SK-N-SH treated with all-trans-retinoic acid at 6 μM for 48 hours (cell line): ENCODE data around the gene LINC00237.

Source experiments
- ATAC-seq: fragments of 200-7000 bp; cut with Tn5 transposase; 3 replicates; pipeline ENCODE4 v1.9.1; 2020; ENCODE audit warnings: mild to moderate bottlenecking, moderate library complexity
- ARNTL ChIP-seq: fragments of 450-650 bp; formaldehyde crosslinking; IDR thresholded peaks from 2 replicates; pipeline ENCODE4 v1.5.0; 2020; ENCODE audit warnings: low read depth, mild to moderate bottlenecking, moderate library complexity, borderline replicate concordance
- BACH2 ChIP-seq: fragments of 250-450 bp; sonication (Bioruptor Pico); IDR thresholded peaks from 2 replicates; pipeline ENCODE4 v1.9.0; 2021; ENCODE audit warnings: mild to moderate bottlenecking, borderline replicate concordance
- CSDC2 ChIP-seq: fragments of 250-450 bp; sonication (Bioruptor Pico); IDR thresholded peaks from 2 replicates; pipeline ENCODE4 v1.5.0; 2020; ENCODE audit warnings: mild to moderate bottlenecking, moderate library complexity
- CSRNP3 ChIP-seq: fragments of 250-450 bp; sonication (Bioruptor Pico); IDR thresholded peaks from 2 replicates; pipeline ENCODE4 v1.5.1; 2021; ENCODE audit warnings: mild to moderate bottlenecking, moderate library complexity
- ESRRG ChIP-seq: fragments of 250-450 bp; sonication (Bioruptor Pico); IDR thresholded peaks from 2 replicates; pipeline ENCODE4 v1.6.1; 2021; ENCODE audit warnings: mild to moderate bottlenecking
- GLIS3 ChIP-seq: fragments of 250-450 bp; sonication (Bioruptor Pico); IDR thresholded peaks from 2 replicates; pipeline ENCODE4 v1.5.0; 2020; ENCODE audit warnings: mild to moderate bottlenecking, moderate library complexity
- ISL1 ChIP-seq: fragments of 250-450 bp; sonication (Bioruptor Pico); IDR thresholded peaks from 2 replicates; pipeline ENCODE4 v2.1.2; 2022; ENCODE audit warnings: mild to moderate bottlenecking, moderate library complexity
- OSR1 ChIP-seq: fragments of 250-450 bp; sonication (Bioruptor Pico); IDR thresholded peaks from 2 replicates; pipeline ENCODE4 v1.8.0; 2022; ENCODE audit warnings: moderate library complexity, mild to moderate bottlenecking, inconsistent platforms
- PPARA ChIP-seq: fragments of 250-450 bp; sonication (Bioruptor Pico); IDR thresholded peaks from 2 replicates; pipeline ENCODE4 v1.5.0; 2020; ENCODE audit warnings: mild to moderate bottlenecking, borderline replicate concordance
- RARB ChIP-seq: fragments of 250-450 bp; sonication (Bioruptor Pico); IDR thresholded peaks from 2 replicates; pipeline ENCODE4 v1.8.0; 2021; ENCODE audit warnings: mild to moderate bottlenecking, moderate library complexity
- TCF4 ChIP-seq: fragments of 250-450 bp; sonication (Bioruptor Pico); IDR thresholded peaks from 2 replicates; pipeline ENCODE4 v1.8.0; 2021; ENCODE audit warnings: mild to moderate bottlenecking, moderate library complexity, borderline replicate concordance
- TSHZ2 ChIP-seq: fragments of 250-450 bp; sonication (Bioruptor Pico); IDR thresholded peaks from 2 replicates; pipeline ENCODE4 v1.5.0; 2020; ENCODE audit warnings: mild to moderate bottlenecking, moderate library complexity
- ZFP3 ChIP-seq: fragments of 250-450 bp; sonication (Bioruptor Pico); IDR thresholded peaks from 2 replicates; pipeline ENCODE4 v1.5.0; 2020; ENCODE audit warnings: mild to moderate bottlenecking, moderate library complexity
- ZFP30 ChIP-seq: fragments of 450-650 bp; formaldehyde crosslinking; IDR thresholded peaks from 2 replicates; pipeline ENCODE4 v1.5.0; 2022; ENCODE audit warnings: mild to moderate bottlenecking, moderate library complexity
- ZNF565 ChIP-seq: fragments of 450-650 bp; formaldehyde crosslinking; conservative IDR thresholded peaks from 2 replicates; pipeline ENCODE4 v1.5.0; 2020; ENCODE audit warnings: low read depth, mild to moderate bottlenecking, moderate library complexity
- ZNF70 ChIP-seq: fragments of 450-650 bp; formaldehyde crosslinking; IDR thresholded peaks from 2 replicates; pipeline ENCODE4 v1.5.0; 2020; ENCODE audit warnings: mild to moderate bottlenecking, moderate library complexity
- ZNF8 ChIP-seq: fragments of 450-650 bp; formaldehyde crosslinking; IDR thresholded peaks from 2 replicates; pipeline ENCODE4 v1.5.0; 2020; ENCODE audit warnings: mild to moderate bottlenecking, moderate library complexity
- TF ChIP-seq, protein P1 (sequence below): fragments of 250-450 bp; sonication (Bioruptor Pico); IDR thresholded peaks from 2 replicates; pipeline ENCODE4 v1.5.1; 2020; ENCODE audit warnings: low read depth, mild to moderate bottlenecking, moderate library complexity
- TF ChIP-seq, protein P2 (sequence below): fragments of 250-450 bp; sonication (Bioruptor Pico); IDR thresholded peaks from 2 replicates; pipeline ENCODE4 v1.8.0; 2020; ENCODE audit warnings: mild to moderate bottlenecking, moderate library complexity, borderline replicate concordance

Gene LINC00237

GRCh38 chr20:21134883-21135493 is 28.8 kb upstream of the LINC00237 start:
- no peak for TF ChIP-seq ESRRG (CRISPR knock-in tag)
- no peak for TF ChIP-seq CSRNP3 (CRISPR knock-in tag)
- no peak for TF ChIP-seq RARB (CRISPR knock-in tag)
- no peak for TF ChIP-seq ZNF8
- TF ChIP-seq TSHZ2 (CRISPR knock-in tag) = no peak
- TF ChIP-seq ISL1 = no peak
- no peak for TF ChIP-seq ZNF70 (CRISPR knock-in tag)
- no peak for TF ChIP-seq BACH2
- no peak for TF ChIP-seq ZFP3
- ATAC-seq = no peak

- TF ChIP-seq, protein P1, sequence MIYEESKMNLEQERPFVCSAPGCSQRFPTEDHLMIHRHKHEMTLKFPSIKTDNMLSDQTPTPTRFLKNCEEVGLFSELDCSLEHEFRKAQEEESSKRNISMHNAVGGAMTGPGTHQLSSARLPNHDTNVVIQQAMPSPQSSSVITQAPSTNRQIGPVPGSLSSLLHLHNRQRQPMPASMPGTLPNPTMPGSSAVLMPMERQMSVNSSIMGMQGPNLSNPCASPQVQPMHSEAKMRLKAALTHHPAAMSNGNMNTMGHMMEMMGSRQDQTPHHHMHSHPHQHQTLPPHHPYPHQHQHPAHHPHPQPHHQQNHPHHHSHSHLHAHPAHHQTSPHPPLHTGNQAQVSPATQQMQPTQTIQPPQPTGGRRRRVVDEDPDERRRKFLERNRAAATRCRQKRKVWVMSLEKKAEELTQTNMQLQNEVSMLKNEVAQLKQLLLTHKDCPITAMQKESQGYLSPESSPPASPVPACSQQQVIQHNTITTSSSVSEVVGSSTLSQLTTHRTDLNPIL (CRISPR knock-in tag) = no peak
- TF ChIP-seq ZNF565 = no peak
- TF ChIP-seq OSR1 = no peak
- no peak for TF ChIP-seq TSHZ2 (CRISPR knock-in tag)
- TF ChIP-seq, protein P2, sequence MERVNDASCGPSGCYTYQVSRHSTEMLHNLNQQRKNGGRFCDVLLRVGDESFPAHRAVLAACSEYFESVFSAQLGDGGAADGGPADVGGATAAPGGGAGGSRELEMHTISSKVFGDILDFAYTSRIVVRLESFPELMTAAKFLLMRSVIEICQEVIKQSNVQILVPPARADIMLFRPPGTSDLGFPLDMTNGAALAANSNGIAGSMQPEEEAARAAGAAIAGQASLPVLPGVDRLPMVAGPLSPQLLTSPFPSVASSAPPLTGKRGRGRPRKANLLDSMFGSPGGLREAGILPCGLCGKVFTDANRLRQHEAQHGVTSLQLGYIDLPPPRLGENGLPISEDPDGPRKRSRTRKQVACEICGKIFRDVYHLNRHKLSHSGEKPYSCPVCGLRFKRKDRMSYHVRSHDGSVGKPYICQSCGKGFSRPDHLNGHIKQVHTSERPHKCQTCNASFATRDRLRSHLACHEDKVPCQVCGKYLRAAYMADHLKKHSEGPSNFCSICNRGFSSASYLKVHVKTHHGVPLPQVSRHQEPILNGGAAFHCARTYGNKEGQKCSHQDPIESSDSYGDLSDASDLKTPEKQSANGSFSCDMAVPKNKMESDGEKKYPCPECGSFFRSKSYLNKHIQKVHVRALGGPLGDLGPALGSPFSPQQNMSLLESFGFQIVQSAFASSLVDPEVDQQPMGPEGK (CRISPR knock-in tag) = no peak
- no peak for ATAC-seq
Observed at GRCh38 chr20:21133917-21134622, 27.9 kb upstream of the LINC00237 start.

GRCh38 chr20:21133404-21133803 is 27.2 kb upstream of the LINC00237 start:
- no peak for ATAC-seq
- TF ChIP-seq ARNTL (CRISPR knock-in tag) (no peak), CSRNP3 (CRISPR knock-in tag) (no peak), TSHZ2 (CRISPR knock-in tag) (no peak), BACH2 (no peak), ZNF565 (no peak), GLIS3 (no peak), CSDC2 (CRISPR knock-in tag) (no peak), ZNF70 (CRISPR knock-in tag) (no peak), ZFP30 (CRISPR knock-in tag) (no peak), ISL1 (no peak), PPARA (no peak), TCF4 (CRISPR knock-in tag) (no peak)
- TF ChIP-seq, protein P1 (CRISPR knock-in tag) = no peak
